ENCODE data around the gene TCAP. TPM values are rescaled to one million over a fixed set of nuclear protein-coding genes. Genes with fewer than 3 reads are reported as not detected.

Gene TCAP
- total RNA-seq, 3 donors from 2014 or later (not counting 1 experiment from before 2014, with no cell fraction given) = 1.3 to 3.8 (median 2.4) TPM

- WGBS (ENCODE audit: insufficient coverage) = 84% methylated on average over 13 of the region's 13 CpGs
- Histone ChIP-seq H3K36me3 (ENCODE audit: control insufficient read depth, insufficient read depth, low read length) (no peaks in the 10 kb centered on the region), H3K27ac (ENCODE audit: low read length) (no peak overlapping the region), H3K27me3 (ENCODE audit: control insufficient read depth, insufficient read depth, low read length) (peaks cover 3% of the 10 kb centered on the region), H3K9me3 (ENCODE audit: control insufficient read depth, insufficient read depth, low read length) (no peaks in the 10 kb centered on the region), H3K4me1 (ENCODE audit: control insufficient read depth, insufficient read depth, low read length) (peaks cover 49% of the 10 kb centered on the region), H3K4me3 (ENCODE audit: low read length) (no peak overlapping the region)
- Mint-ChIP-seq H3K27ac (no peak overlapping the region), H3K9me3 (no peaks in the 10 kb centered on the region), H3K36me3 (no peaks in the 10 kb centered on the region), H3K27me3 (ENCODE audit: low read depth in 2 of 2) (no peaks in the 10 kb centered on the region), H3K4me3 (no peak overlapping the region), H3K4me1 (peaks cover 34 to 50% of the 10 kb centered on the region in 2 donors)
- no peak for DNase-seq
- intact Hi-C loops (cut with micrococcal nuclease) = loop anchor here (10.0 kb wide), 1 partner anchor 61 kb away; the partner anchor contains the start of genes GRB7 and MIEN1
- no peak for ATAC-seq
- no peak for TF ChIP-seq CTCF (IDR thresholded peaks at IDR 0.05)
Measured at GRCh38 chr17:39673335-39674081, 8.4 kb downstream of the TCAP start.

- Histone ChIP-seq H3K36me3 (ENCODE audit: control insufficient read depth, insufficient read depth, low read length) (no peaks in the 10 kb centered on the region), H3K4me1 (ENCODE audit: control insufficient read depth, insufficient read depth, low read length) (peaks cover 50% of the 10 kb centered on the region), H3K9me3 (ENCODE audit: control insufficient read depth, insufficient read depth, low read length) (no peaks in the 10 kb centered on the region), H3K4me3 (ENCODE audit: low read length) (no peak overlapping the region), H3K27ac (ENCODE audit: low read length) (no peak overlapping the region), H3K27me3 (ENCODE audit: control insufficient read depth, insufficient read depth, low read length) (peaks cover 3% of the 10 kb centered on the region)
- no peak overlapping the region for H3K4me3 Mint-ChIP-seq
- H3K9me3 Mint-ChIP-seq = no peaks in the 10 kb centered on the region
- ATAC-seq = no peak
- TF ChIP-seq CTCF (IDR thresholded peaks at IDR 0.05) = no peak
- no peak overlapping the region for H3K27ac Mint-ChIP-seq
- H3K4me1 Mint-ChIP-seq = peaks cover 37 to 53% of the 10 kb centered on the region in 2 donors
- WGBS (ENCODE audit: insufficient coverage) = 87% methylated on average over 5 of the region's 5 CpGs
- no peaks in the 10 kb centered on the region for H3K36me3 Mint-ChIP-seq
- intact Hi-C loops (cut with micrococcal nuclease) = loop anchor here (10.0 kb wide), 1 partner anchor 61 kb away; the partner anchor contains the start of genes GRB7 and MIEN1
- no peak for DNase-seq
- no peaks in the 10 kb centered on the region for H3K27me3 Mint-ChIP-seq (ENCODE audit: low read depth in 2 of 2)
Measured at GRCh38 chr17:39674179-39674578, 9.0 kb downstream of the TCAP start.

GRCh38 chr17:39674702-39675389, 9.7 kb downstream of the TCAP start:
- Mint-ChIP-seq H3K36me3 (no peaks in the 10 kb centered on the region), H3K27ac (peak overlapping the region in 1 of 2 donors; percentile 98), H3K27me3 (ENCODE audit: low read depth in 2 of 2) (no peaks in the 10 kb centered on the region), H3K4me1 (peaks cover 44 to 59% of the 10 kb centered on the region in 2 donors), H3K4me3 (no peak overlapping the region), H3K9me3 (no peaks in the 10 kb centered on the region)
- 58% methylated on average over 10 of the region's 11 CpGs for WGBS (ENCODE audit: insufficient coverage)
- no peaks in the 10 kb centered on the region for H3K36me3 ChIP-seq (ENCODE audit: control insufficient read depth, insufficient read depth, low read length)
- H3K4me3 ChIP-seq (ENCODE audit: low read length) = no peak overlapping the region
- no peak for TF ChIP-seq CTCF (IDR thresholded peaks at IDR 0.05)
- no peaks in the 10 kb centered on the region for H3K9me3 ChIP-seq (ENCODE audit: control insufficient read depth, insufficient read depth, low read length)
- ATAC-seq (no peak), DNase-seq (no peak)
- peaks cover 57% of the 10 kb centered on the region for H3K4me1 ChIP-seq (ENCODE audit: control insufficient read depth, insufficient read depth, low read length)
- H3K27me3 ChIP-seq (ENCODE audit: control insufficient read depth, insufficient read depth, low read length) = peaks cover 3% of the 10 kb centered on the region
- H3K27ac ChIP-seq (ENCODE audit: low read length) = peak overlapping the region; percentile 62
- intact Hi-C loops (cut with micrococcal nuclease) = loop anchor here (5.0 to 10.0 kb wide), 2 partner anchors 38 to 60 kb away; partner anchors contain the start of genes GRB7, MIEN1 and STARD3

Measured in natural killer cell (primary cell).